ENCODE data around the gene SF3A1.

Gene SF3A1

GRCh38 chr22:30297276-30297990, 59.3 kb downstream of the SF3A1 start:
- Histone ChIP-seq H3K4me1 (ENCODE audit: control insufficient read depth in 5 of 5, insufficient read depth in 5 of 5, low read length in 5 of 5) (peaks cover 12 to 30% (median 22%) of the 10 kb centered on the region in 5 donors), H3K9me3 (ENCODE audit: control insufficient read depth in 5 of 5, low read length in 5 of 5) (no peaks in the 10 kb centered on the region), H3K36me3 (ENCODE audit: control insufficient read depth in 5 of 5, insufficient read depth in 5 of 5, low read length in 5 of 5) (peaks cover 0 to 93% (median 83%) of the 10 kb centered on the region in 5 donors), H3K27ac (ENCODE audit: low read depth, low read length) (no peak overlapping the region), H3K4me3 (ENCODE audit: low read depth in 1 of 5, low read length in 5 of 5) (no peak overlapping the region), H3K9ac (ENCODE audit: low read length in 5 of 5) (no peak overlapping the region), H3K27me3 (ENCODE audit: control insufficient read depth in 5 of 5, insufficient read depth in 4 of 5, low read length in 5 of 5) (no peaks in the 10 kb centered on the region)

GRCh38 chr22:30296833-30297232, 59.9 kb downstream of the SF3A1 start:
- H3K9me3 ChIP-seq (ENCODE audit: control insufficient read depth in 5 of 5, low read length in 5 of 5): no peaks in the 10 kb centered on the region
- H3K36me3 ChIP-seq (ENCODE audit: control insufficient read depth in 5 of 5, insufficient read depth in 5 of 5, low read length in 5 of 5): peaks cover 0 to 96% (median 88%) of the 10 kb centered on the region in 5 donors

DNA sequence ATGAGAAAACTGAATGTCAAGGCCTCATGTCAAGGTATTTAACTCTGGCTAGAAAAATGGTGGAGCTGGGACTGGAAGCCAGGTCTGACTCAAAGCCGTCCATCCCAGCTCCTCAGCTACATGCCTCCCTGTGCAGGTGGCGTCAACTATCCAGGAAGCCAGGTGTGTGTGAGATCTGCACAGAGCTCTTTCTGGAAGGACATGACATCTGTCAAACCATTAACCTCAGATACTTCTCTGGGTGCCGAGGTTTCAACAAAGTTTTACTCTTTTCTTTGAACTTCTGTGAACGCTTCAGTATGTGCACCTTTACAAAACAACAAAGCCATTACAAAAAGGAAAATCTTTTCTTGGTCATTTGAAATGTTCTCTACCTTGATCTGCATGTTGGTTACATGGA, 60.4 kb downstream of the SF3A1 start:
- peaks cover 0 to 97% (median 87%) of the 10 kb centered on the region in 5 donors for H3K36me3 ChIP-seq (ENCODE audit: control insufficient read depth in 5 of 5, insufficient read depth in 5 of 5, low read length in 5 of 5)
- H3K27me3 ChIP-seq (ENCODE audit: control insufficient read depth in 5 of 5, insufficient read depth in 4 of 5, low read length in 5 of 5): no peaks in the 10 kb centered on the region
- no peak overlapping the region for H3K4me3 ChIP-seq (ENCODE audit: low read depth in 1 of 5, low read length in 5 of 5)
- no peak overlapping the region for H3K9ac ChIP-seq (ENCODE audit: low read length in 5 of 5)
- peaks cover 2 to 30% (median 22%) of the 10 kb centered on the region in 5 donors for H3K4me1 ChIP-seq (ENCODE audit: control insufficient read depth in 5 of 5, insufficient read depth in 5 of 5, low read length in 5 of 5)
- no peaks in the 10 kb centered on the region for H3K9me3 ChIP-seq (ENCODE audit: control insufficient read depth in 5 of 5, low read length in 5 of 5)
- no peak overlapping the region for H3K27ac ChIP-seq (ENCODE audit: low read depth, low read length)

More at GRCh38 chr22:30296833-30297232, 59.9 kb downstream of the SF3A1 start:
- Histone ChIP-seq H3K4me1 (ENCODE audit: control insufficient read depth in 5 of 5, insufficient read depth in 5 of 5, low read length in 5 of 5) (peaks cover 6 to 30% (median 22%) of the 10 kb centered on the region in 5 donors), H3K27me3 (ENCODE audit: control insufficient read depth in 5 of 5, insufficient read depth in 4 of 5, low read length in 5 of 5) (no peaks in the 10 kb centered on the region), H3K27ac (ENCODE audit: low read depth, low read length) (no peak overlapping the region), H3K9ac (ENCODE audit: low read length in 5 of 5) (no peak overlapping the region), H3K4me3 (ENCODE audit: low read depth in 1 of 5, low read length in 5 of 5) (no peak overlapping the region)

GRCh38 chr22:30295576-30295975, 61.1 kb downstream of the SF3A1 start:
- Histone ChIP-seq H3K9me3 (ENCODE audit: control insufficient read depth in 5 of 5, low read length in 5 of 5) (no peaks in the 10 kb centered on the region), H3K27me3 (ENCODE audit: control insufficient read depth in 5 of 5, insufficient read depth in 4 of 5, low read length in 5 of 5) (no peaks in the 10 kb centered on the region), H3K4me3 (ENCODE audit: low read depth in 1 of 5, low read length in 5 of 5) (no peak overlapping the region), H3K36me3 (ENCODE audit: control insufficient read depth in 5 of 5, insufficient read depth in 5 of 5, low read length in 5 of 5) (peaks cover 0 to 90% (median 80%) of the 10 kb centered on the region in 5 donors), H3K4me1 (ENCODE audit: control insufficient read depth in 5 of 5, insufficient read depth in 5 of 5, low read length in 5 of 5) (peaks cover 5 to 30% (median 22%) of the 10 kb centered on the region in 5 donors), H3K9ac (ENCODE audit: low read length in 5 of 5) (no peak overlapping the region), H3K27ac (ENCODE audit: low read depth, low read length) (no peak overlapping the region)

DNA sequence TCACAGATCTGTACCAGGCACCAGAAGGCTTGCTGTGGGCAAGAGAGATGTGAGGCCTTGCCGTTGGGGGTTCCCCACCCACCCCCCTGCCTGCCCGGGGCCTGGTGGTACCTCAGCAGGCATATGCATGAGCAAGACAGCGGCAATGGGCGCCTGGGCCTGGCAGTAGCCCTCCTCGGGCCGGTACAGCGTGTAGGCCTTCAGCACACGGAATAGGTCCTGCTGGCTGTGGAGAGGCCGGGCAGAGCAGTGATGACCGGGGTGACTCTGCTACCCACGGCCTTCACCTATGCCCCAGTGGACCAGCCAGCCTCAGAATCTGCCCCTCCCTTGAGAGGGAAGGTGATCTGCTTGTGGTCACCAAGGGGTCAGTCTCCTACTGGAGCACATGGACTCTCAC, 61.9 kb downstream of the SF3A1 start:
- Histone ChIP-seq H3K4me1 (ENCODE audit: control insufficient read depth in 5 of 5, insufficient read depth in 5 of 5, low read length in 5 of 5) (peaks cover 12 to 34% (median 26%) of the 10 kb centered on the region in 5 donors), H3K4me3 (ENCODE audit: low read depth in 1 of 5, low read length in 5 of 5) (no peak overlapping the region), H3K9ac (ENCODE audit: low read length in 5 of 5) (no peak overlapping the region), H3K27ac (ENCODE audit: low read depth, low read length) (no peak overlapping the region), H3K9me3 (ENCODE audit: control insufficient read depth in 5 of 5, low read length in 5 of 5) (no peaks in the 10 kb centered on the region), H3K36me3 (ENCODE audit: control insufficient read depth in 5 of 5, insufficient read depth in 5 of 5, low read length in 5 of 5) (peaks cover 0 to 84% (median 74%) of the 10 kb centered on the region in 5 donors), H3K27me3 (ENCODE audit: control insufficient read depth in 5 of 5, insufficient read depth in 4 of 5, low read length in 5 of 5) (no peaks in the 10 kb centered on the region)

DNA sequence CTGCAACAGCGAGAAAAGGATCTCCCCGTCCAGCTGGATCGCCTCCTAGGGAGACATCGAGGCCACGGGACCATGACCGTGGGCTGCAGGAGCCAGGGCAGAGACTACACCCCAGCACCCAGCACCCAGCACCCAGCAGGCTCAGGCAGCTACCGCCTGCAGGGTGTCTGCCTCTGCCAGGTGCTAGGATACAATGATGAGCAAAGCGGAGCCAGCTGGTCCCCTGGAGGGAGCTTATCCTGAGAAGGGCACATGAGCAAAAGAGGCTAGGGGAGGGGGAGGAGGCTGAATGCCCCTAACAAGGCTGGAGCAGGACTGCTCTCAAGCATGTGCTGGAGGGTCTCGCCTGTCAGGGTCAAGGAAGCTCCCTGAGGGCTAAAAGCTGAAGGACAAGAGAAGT, 62.6 kb downstream of the SF3A1 start:
- Histone ChIP-seq H3K9me3 (ENCODE audit: control insufficient read depth in 5 of 5, low read length in 5 of 5) (no peaks in the 10 kb centered on the region), H3K9ac (ENCODE audit: low read length in 5 of 5) (no peak overlapping the region), H3K4me3 (ENCODE audit: low read depth in 1 of 5, low read length in 5 of 5) (no peak overlapping the region), H3K4me1 (ENCODE audit: control insufficient read depth in 5 of 5, insufficient read depth in 5 of 5, low read length in 5 of 5) (peaks cover 12 to 36% (median 30%) of the 10 kb centered on the region in 5 donors), H3K36me3 (ENCODE audit: control insufficient read depth in 5 of 5, insufficient read depth in 5 of 5, low read length in 5 of 5) (peaks cover 0 to 76% (median 70%) of the 10 kb centered on the region in 5 donors), H3K27me3 (ENCODE audit: control insufficient read depth in 5 of 5, insufficient read depth in 4 of 5, low read length in 5 of 5) (no peaks in the 10 kb centered on the region), H3K27ac (ENCODE audit: low read depth, low read length) (no peak overlapping the region)

DNA sequence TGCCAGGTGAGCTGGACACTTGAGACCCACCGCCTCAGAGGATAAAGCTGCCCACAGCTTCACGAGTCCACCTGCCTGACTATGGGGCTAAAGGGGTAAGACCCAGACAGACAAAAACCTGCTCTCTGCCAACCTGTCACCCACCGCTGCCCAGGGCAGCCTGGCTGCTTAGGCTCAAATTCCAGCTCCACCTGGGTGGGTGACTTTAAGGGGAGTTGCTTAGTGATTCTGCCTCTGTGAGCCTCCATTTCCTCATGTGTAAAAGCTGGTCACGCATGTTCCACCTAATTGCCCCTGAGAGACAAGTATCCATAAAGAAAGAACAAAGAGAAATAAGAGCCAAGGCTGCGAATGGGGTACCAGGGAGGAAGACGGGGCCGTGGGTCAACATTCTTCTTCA, 63.7 kb downstream of the SF3A1 start:
- Histone ChIP-seq H3K9ac (ENCODE audit: low read length in 5 of 5) (no peak overlapping the region), H3K4me1 (ENCODE audit: control insufficient read depth in 5 of 5, insufficient read depth in 5 of 5, low read length in 5 of 5) (peaks cover 15 to 41% (median 37%) of the 10 kb centered on the region in 5 donors), H3K27ac (ENCODE audit: low read depth, low read length) (no peak overlapping the region), H3K9me3 (ENCODE audit: control insufficient read depth in 5 of 5, low read length in 5 of 5) (no peaks in the 10 kb centered on the region), H3K36me3 (ENCODE audit: control insufficient read depth in 5 of 5, insufficient read depth in 5 of 5, low read length in 5 of 5) (peaks cover 0 to 66% (median 60%) of the 10 kb centered on the region in 5 donors), H3K27me3 (ENCODE audit: control insufficient read depth in 5 of 5, insufficient read depth in 4 of 5, low read length in 5 of 5) (no peaks in the 10 kb centered on the region), H3K4me3 (ENCODE audit: low read depth in 1 of 5, low read length in 5 of 5) (no peak overlapping the region)

DNA sequence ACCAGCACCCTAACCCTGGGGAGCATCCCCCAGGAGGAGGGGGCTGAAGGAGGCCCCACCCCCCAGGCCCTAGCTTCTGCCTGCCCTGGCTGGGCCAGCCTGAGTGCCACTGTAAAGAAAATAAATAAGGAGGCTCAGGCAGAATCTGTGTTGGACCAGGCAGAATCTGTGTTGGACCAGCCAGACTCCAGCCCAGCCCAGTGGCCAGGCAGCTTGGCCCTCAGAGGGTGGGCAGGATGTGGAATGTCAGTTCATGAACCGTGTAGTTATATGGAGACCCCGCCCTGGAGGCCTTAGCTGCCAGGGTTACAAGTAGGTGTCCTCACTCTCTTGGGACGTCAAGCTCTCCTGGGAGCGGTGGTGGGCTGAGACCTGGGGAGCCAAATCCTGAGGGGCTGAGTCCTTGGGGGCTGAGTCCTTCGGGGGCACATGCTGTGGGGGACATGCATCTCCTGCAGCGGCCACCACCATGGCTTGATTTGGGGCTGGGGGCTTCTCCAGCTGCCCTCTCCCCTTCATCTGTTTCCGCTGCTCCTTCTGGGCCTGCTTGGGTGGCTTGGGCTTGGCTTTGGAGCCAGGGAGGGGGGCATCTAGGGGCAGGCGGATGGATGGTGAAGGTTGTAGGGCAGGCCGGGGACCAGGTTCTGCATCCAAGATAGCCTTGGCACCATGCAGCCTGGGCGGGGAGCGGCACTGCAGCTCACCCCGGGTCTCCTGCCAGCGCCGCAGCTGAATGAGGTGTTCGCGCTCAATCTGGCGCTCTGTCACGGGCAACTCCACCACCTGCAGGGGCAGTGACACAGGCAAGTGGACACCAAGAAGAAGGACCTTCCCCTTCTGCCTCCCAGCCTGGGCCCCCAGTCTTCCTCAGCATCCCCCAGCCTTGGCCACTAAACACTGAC, 64.4 kb downstream of the SF3A1 start:
- Histone ChIP-seq H3K36me3 (ENCODE audit: control insufficient read depth in 5 of 5, insufficient read depth in 5 of 5, low read length in 5 of 5) (peaks cover 0 to 59% (median 53%) of the 10 kb centered on the region in 5 donors), H3K4me3 (ENCODE audit: low read depth in 1 of 5, low read length in 5 of 5) (no peak overlapping the region), H3K27ac (ENCODE audit: low read depth, low read length) (peak overlapping the region; percentile 77), H3K9ac (ENCODE audit: low read length in 5 of 5) (peak overlapping the region in 1 of 5 donors; percentile 60), H3K27me3 (ENCODE audit: control insufficient read depth in 5 of 5, insufficient read depth in 4 of 5, low read length in 5 of 5) (no peaks in the 10 kb centered on the region), H3K9me3 (ENCODE audit: control insufficient read depth in 5 of 5, low read length in 5 of 5) (no peaks in the 10 kb centered on the region), H3K4me1 (ENCODE audit: control insufficient read depth in 5 of 5, insufficient read depth in 5 of 5, low read length in 5 of 5) (peaks cover 15 to 48% (median 44%) of the 10 kb centered on the region in 5 donors)

GRCh38 chr22:30291058-30291892, 65.4 kb downstream of the SF3A1 start:
- H3K4me3 ChIP-seq (ENCODE audit: low read depth in 1 of 5, low read length in 5 of 5): peak overlapping the region in 1 of 5 donors; percentile 81

More at GRCh38 chr22:30291058-30291892, 65.4 kb downstream of the SF3A1 start:
- peaks cover 15 to 52% (median 44%) of the 10 kb centered on the region in 5 donors for H3K4me1 ChIP-seq (ENCODE audit: control insufficient read depth in 5 of 5, insufficient read depth in 5 of 5, low read length in 5 of 5)
- H3K27me3 ChIP-seq (ENCODE audit: control insufficient read depth in 5 of 5, insufficient read depth in 4 of 5, low read length in 5 of 5): no peaks in the 10 kb centered on the region
- peak overlapping the region; percentile 77 for H3K27ac ChIP-seq (ENCODE audit: low read depth, low read length)
- H3K36me3 ChIP-seq (ENCODE audit: control insufficient read depth in 5 of 5, insufficient read depth in 5 of 5, low read length in 5 of 5): peaks cover 0 to 53% (median 47%) of the 10 kb centered on the region in 5 donors
- peak overlapping the region in 4 of 5 donors; percentile 33 to 60 (median 48) for H3K9ac ChIP-seq (ENCODE audit: low read length in 5 of 5)
- no peaks in the 10 kb centered on the region for H3K9me3 ChIP-seq (ENCODE audit: control insufficient read depth in 5 of 5, low read length in 5 of 5)
